Fibroblast of the aortic adventitia (primary cell): ENCODE results near the gene IFI27L2. TPM values are rescaled to one million over a fixed set of nuclear protein-coding genes. Genes with fewer than 3 reads are reported as not detected.

Experiments used
- DNase-seq: peaks from one replicate; pipeline ENCODE4 v3.0.0-alpha.2; 2010; ENCODE audit warnings: low read depth
- H3K4me3 ChIP-seq: 2 replicates; pipeline ENCODE4 v1.5.1; 2011; ENCODE audit warnings: low read depth, mild to moderate bottlenecking, control low read depth, low read length, moderate library complexity
- CTCF ChIP-seq: IDR thresholded peaks from 2 replicates; pipeline ENCODE4 v1.5.1; 2011; ENCODE audit warnings: mild to moderate bottlenecking, low read length, control low read depth, inconsistent platforms; ENCODE audit not compliant: insufficient read depth
- total RNA-seq: library from RNA; depleted of rRNA; stranded (reverse); fragments of >200 nt; gene quantifications from 2 replicates; pipeline ENCODE4 v1.2.3, GENCODE V29; 2012; ENCODE audit warnings: low replicate concordance

IFI27L2 gene
- total RNA-seq, 1 donor, result 107 TPM

- DNase-seq, result peak; percentile 64
- TF ChIP-seq CTCF, result no peak
Observed at GRCh38 chr14:94100847-94101246, 28.6 kb downstream of the IFI27L2 start.

DNA sequence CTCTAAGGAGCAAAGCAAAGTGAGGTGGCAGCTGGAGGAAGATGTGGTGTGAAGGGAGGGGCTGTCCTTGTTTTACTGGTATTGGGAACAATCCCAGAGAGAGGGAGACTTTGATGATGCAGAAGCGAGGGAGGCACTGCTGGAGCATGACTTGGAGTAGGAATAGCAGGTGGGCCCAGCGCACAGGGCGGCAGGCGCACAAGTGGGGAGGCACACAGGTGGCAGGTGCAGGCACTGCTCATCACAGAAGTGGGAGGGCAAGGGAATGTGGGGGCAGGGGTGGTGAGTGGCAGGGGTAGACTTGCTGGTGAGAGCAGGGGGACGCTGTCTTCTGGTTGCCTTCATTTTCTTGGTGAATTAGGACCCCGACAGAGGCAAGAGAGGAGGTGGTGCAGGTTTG lies 30.4 kb downstream of the IFI27L2 start:
- no peak for TF ChIP-seq CTCF
- no peak overlapping the region for H3K4me3 ChIP-seq
- no peak for DNase-seq

More at GRCh38 chr14:94100847-94101246, 28.6 kb downstream of the IFI27L2 start:
- H3K4me3 ChIP-seq, result no peak overlapping the region

- TF ChIP-seq CTCF, result no peak
- peak; percentile 51 for DNase-seq
- no peak overlapping the region for H3K4me3 ChIP-seq
Observed at GRCh38 chr14:94098326-94098992, 30.9 kb downstream of the IFI27L2 start.

GRCh38 chr14:94097091-94097490 lies 32.3 kb downstream of the IFI27L2 start:
- no peak overlapping the region for H3K4me3 ChIP-seq
- no peak for DNase-seq
- no peak for TF ChIP-seq CTCF

GRCh38 chr14:94093418-94093817 lies 36.0 kb downstream of the IFI27L2 start:
- no peak for TF ChIP-seq CTCF
- H3K4me3 ChIP-seq, result no peak overlapping the region
- DNase-seq, result no peak

DNA sequence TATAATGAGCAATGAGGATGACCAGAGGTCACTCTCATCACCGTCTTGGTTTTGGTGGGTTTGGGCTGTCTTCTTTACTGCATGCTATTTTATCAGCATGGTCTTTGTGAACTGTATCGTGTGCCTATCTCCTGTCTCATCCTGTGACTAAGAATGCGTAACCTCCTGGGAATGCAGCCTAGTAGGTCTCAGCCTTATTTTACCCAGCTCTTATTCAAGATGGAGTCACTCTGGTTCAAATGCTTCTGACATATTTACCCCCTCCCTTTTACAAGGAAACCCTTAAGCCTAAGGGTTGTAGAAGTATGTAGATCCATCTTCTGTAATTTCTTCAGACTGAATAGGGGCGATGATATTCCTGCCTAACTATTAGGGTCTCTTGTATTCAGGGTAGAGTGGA lies 39.9 kb downstream of the IFI27L2 start:
- DNase-seq, result no peak
- no peak overlapping the region for H3K4me3 ChIP-seq
- TF ChIP-seq CTCF, result no peak

DNA sequence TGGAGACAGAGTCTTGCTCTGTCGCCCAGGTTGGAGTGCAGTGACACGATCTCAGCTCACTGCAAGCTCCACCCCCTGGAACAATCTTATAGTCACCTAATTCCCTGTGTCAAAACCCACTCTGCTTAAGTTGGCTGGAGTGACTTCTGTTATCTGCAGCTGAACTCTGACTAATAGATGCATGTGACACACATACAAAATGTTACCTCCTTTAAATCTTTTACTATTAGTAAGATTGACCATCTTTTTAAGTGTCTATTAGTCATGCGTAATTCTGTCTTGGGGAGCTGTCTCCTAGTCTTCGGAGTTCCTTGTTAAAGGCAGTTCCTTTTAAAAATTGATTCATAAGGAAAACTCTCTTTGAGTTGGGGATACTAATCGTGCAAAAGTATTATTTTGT lies 40.9 kb downstream of the IFI27L2 start:
- H3K4me3 ChIP-seq, result no peak overlapping the region
- DNase-seq, result peak; percentile 56
- no peak for TF ChIP-seq CTCF
